Mesendoderm (in vitro differentiated cells): Measurements from ENCODE around the gene DBNDD2. TPM values are rescaled to one million over a fixed set of nuclear protein-coding genes. Genes with fewer than 3 reads are reported as not detected.

ENCODE experiments used
- DNase-seq: peaks from one replicate; pipeline ENCODE4 v3.0.0; 2013
- H2AK5ac ChIP-seq: 2 replicates; pipeline ENCODE4 v1.6.1; 2013; ENCODE audit warnings: low read length, inconsistent platforms
- H2BK120ac ChIP-seq: 2 replicates; pipeline ENCODE4 v1.6.1; 2013; ENCODE audit warnings: low read depth, mild to moderate bottlenecking, low read length, moderate library complexity, mixed read lengths
- H2BK15ac ChIP-seq: replicated peaks from 2 replicates; pipeline ENCODE4 v1.6.1; 2013; ENCODE audit warnings: low read depth, mild to moderate bottlenecking, moderate library complexity
- H2BK5ac ChIP-seq: 2 replicates; pipeline ENCODE4 v1.6.1; 2013; ENCODE audit warnings: low read length, inconsistent platforms
- H3K18ac ChIP-seq: 2 replicates; pipeline ENCODE4 v1.6.1; 2013; ENCODE audit warnings: mild to moderate bottlenecking, low read length, mixed read lengths
- H3K23ac ChIP-seq: one replicate; pipeline ENCODE4 v1.6.1; 2013; ENCODE audit warnings: low read length
- H3K27ac ChIP-seq: 2 replicates; pipeline ENCODE4 v1.5.1; 2013; ENCODE audit warnings: low read depth, mild to moderate bottlenecking, inconsistent platforms, low read length, moderate library complexity
- H3K27me3 ChIP-seq: 2 replicates; pipeline ENCODE4 v1.6.1; 2013; ENCODE audit warnings: low read length, control low read depth, mild to moderate bottlenecking, inconsistent platforms; ENCODE audit not compliant: insufficient read depth, poor library complexity
- H3K36me3 ChIP-seq: 2 replicates; pipeline ENCODE4 v1.6.1; 2013; ENCODE audit warnings: low read length, inconsistent platforms; ENCODE audit not compliant: control insufficient read depth, insufficient read depth
- H3K4ac ChIP-seq: one replicate; pipeline ENCODE4 v1.6.1; 2013; ENCODE audit warnings: low read depth, mild to moderate bottlenecking, low read length, moderate library complexity
- H3K4me1 ChIP-seq: 2 replicates; pipeline ENCODE4 v1.6.1; 2013; ENCODE audit warnings: low read depth, low read length, inconsistent platforms; ENCODE audit not compliant: control insufficient read depth
- H3K4me2 ChIP-seq: 2 replicates; pipeline ENCODE4 v1.6.1; 2013; ENCODE audit warnings: low read length
- H3K4me3 ChIP-seq: 2 replicates; pipeline ENCODE4 v1.5.1; 2013; ENCODE audit warnings: mild to moderate bottlenecking, low read length
- H3K56ac ChIP-seq: one replicate; pipeline ENCODE4 v1.6.1; 2013; ENCODE audit warnings: low read length
- H3K79me1 ChIP-seq: 2 replicates; pipeline ENCODE4 v1.6.1; 2013; ENCODE audit warnings: low read length, inconsistent platforms
- H3K79me2 ChIP-seq: 2 replicates; pipeline ENCODE4 v1.6.1; 2013; ENCODE audit warnings: mild to moderate bottlenecking, low read length; ENCODE audit not compliant: control insufficient read depth, insufficient read depth
- H3K9ac ChIP-seq: 2 replicates; pipeline ENCODE4 v1.6.1; 2013; ENCODE audit warnings: low read length, inconsistent platforms
- H4K5ac ChIP-seq: one replicate; pipeline ENCODE4 v1.6.1; 2013; ENCODE audit warnings: low read length
- H4K8ac ChIP-seq: one replicate; pipeline ENCODE4 v1.6.1; 2013; ENCODE audit warnings: low read depth, mild to moderate bottlenecking, control low read depth, low read length, moderate library complexity
- WGBS: extraction: QIAGEN DNeasy Blood & Tissue Kit; methylation state at CpG from one replicate; pipeline ENCODE4 v1.1.7; 2013; ENCODE audit warnings: low lambda C conversion rate, missing lambda C conversion rate; ENCODE audit not compliant: insufficient coverage; ENCODE audit errors: extremely low coverage; 5-methylcytosine and 5-hydroxymethylcytosine counted together
- polyA plus RNA-seq, 2 experiments: library from polyadenylated mRNA; stranded (reverse); fragments of 200-250 nt; gene quantifications; one replicate each; pipeline ENCODE4 v1.2.3, GENCODE V29; 2013

DBNDD2 gene, protein sequence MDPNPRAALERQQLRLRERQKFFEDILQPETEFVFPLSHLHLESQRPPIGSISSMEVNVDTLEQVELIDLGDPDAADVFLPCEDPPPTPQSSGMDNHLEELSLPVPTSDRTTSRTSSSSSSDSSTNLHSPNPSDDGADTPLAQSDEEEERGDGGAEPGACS
- 17.5 TPM for polyA plus RNA-seq (2013, experiment 1 of 2)
- 18.6 TPM for polyA plus RNA-seq (2013, experiment 2 of 2)

GRCh38 chr20:45407783-45408645 is at the start of gene DBNDD2:
Gene DBNDD2, plus strand, starts transcription at chr20:45408289. Its CDS starts 179 bp downstream, at chr20:45408468.
- Histone ChIP-seq H3K18ac (peak within 1 kb of the TSS; percentile 81), H2AK5ac (no peak within 1 kb of the TSS), H3K4ac (peak within 1 kb of the TSS; percentile 22), H3K4me1 (peaks cover 2% of the 10 kb centered on the region), H2BK5ac (no peak within 1 kb of the TSS), H3K79me2 (no peaks in the 10 kb centered on the region), H4K5ac (no peak within 1 kb of the TSS), H3K9ac (peak within 1 kb of the TSS; percentile 72), H3K27me3 (peaks cover 6% of the 10 kb centered on the region), H2BK120ac (no peak within 1 kb of the TSS), H3K27ac (no peak within 1 kb of the TSS), H3K79me1 (no peaks in the 10 kb centered on the region), H3K56ac (peak within 1 kb of the TSS; percentile 86), H3K4me3 (peak within 1 kb of the TSS; percentile 13), H4K8ac (no peak within 1 kb of the TSS), H3K36me3 (no peaks in the 10 kb centered on the region), H3K23ac (no peak within 1 kb of the TSS), H2BK15ac (no peak within 1 kb of the TSS), H3K4me2 (peak within 1 kb of the TSS; percentile 92)
- 100% methylated on average over 1 of the region's 21 CpGs for WGBS
- no peak for DNase-seq

DNA sequence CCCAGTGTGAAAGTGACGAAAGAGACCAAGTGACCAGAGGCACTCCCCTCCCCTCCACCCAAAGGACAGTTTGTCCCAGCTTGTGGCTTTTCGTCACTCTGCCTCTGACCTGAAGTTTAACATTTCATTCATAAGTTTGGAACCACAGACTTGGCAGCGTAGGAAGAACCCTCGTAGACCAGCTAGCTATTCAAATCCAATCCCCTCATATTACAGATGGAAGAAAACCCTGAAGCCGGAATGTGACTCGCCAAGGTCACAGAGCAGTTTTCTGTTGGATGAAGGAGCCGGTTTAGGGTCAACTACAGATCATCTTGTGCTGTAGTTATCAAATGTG is 49.1 kb upstream of the DBNDD2 start:
- H2BK120ac ChIP-seq, result no peak overlapping the region
- DNase-seq, result no peak
- H3K9ac ChIP-seq, result no peak overlapping the region
- peaks cover 5% of the 10 kb centered on the region for H3K79me2 ChIP-seq
- no peak overlapping the region for H3K23ac ChIP-seq
- no peak overlapping the region for H3K27ac ChIP-seq
- H4K8ac ChIP-seq, result no peak overlapping the region
- no peak overlapping the region for H4K5ac ChIP-seq
- no peak overlapping the region for H2AK5ac ChIP-seq
- peaks cover 6% of the 10 kb centered on the region for H3K79me1 ChIP-seq
- no peak overlapping the region for H2BK15ac ChIP-seq
- no peaks in the 10 kb centered on the region for H3K27me3 ChIP-seq
- H3K36me3 ChIP-seq, result no peaks in the 10 kb centered on the region
- no peak overlapping the region for H2BK5ac ChIP-seq
- peaks cover 8% of the 10 kb centered on the region for H3K4me1 ChIP-seq
- H3K18ac ChIP-seq, result no peak overlapping the region
- H3K4me3 ChIP-seq, result no peak overlapping the region
- H3K4ac ChIP-seq, result no peak overlapping the region
- no peak overlapping the region for H3K56ac ChIP-seq
- no peak overlapping the region for H3K4me2 ChIP-seq
- WGBS, result no CpG with 5 or more reads among the region's 7 CpGs

DNA sequence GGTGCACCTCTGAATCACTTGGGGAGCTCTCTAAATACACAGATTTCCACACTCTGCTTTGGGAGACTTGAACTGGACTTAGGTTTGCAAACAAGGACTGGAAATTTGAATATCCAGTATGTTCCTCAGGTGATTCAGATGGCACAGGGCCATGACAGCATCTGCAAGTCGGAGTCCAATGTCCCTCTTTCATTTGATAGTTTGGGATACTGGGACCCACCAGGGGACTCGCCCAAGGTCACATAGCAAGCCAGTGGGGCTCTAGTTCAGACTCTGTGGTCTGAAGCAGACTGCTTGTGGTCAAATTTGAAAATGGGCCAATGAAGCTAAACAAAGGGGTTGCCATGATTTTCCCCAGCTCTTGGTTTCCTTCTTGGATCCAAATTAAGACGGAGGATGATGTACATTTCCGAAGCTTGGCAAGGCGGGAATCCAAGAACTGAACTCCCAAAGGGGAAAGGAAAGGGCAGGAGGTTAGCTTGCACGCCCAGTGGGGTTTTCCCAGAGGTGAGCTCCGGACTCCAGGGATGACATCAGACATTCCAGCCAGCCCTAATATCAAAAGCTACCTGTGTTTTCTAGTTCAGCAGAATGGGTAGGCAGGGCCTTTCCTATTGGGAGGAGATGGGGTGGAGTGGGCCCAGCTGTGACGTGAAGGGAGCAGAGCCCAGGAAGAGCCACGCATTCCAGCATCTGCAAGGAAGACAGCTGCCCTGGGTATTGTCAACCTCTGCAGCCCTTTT is 48.5 kb upstream of the DBNDD2 start:
- Histone ChIP-seq H3K36me3 (no peaks in the 10 kb centered on the region), H3K79me1 (peaks cover 8% of the 10 kb centered on the region), H3K27me3 (no peaks in the 10 kb centered on the region), H3K23ac (no peak overlapping the region), H4K8ac (no peak overlapping the region), H3K4me3 (no peak overlapping the region), H3K4me1 (peaks cover 9% of the 10 kb centered on the region), H3K79me2 (peaks cover 6% of the 10 kb centered on the region), H2AK5ac (no peak overlapping the region), H4K5ac (no peak overlapping the region), H2BK5ac (no peak overlapping the region), H2BK120ac (no peak overlapping the region), H3K27ac (no peak overlapping the region), H3K56ac (no peak overlapping the region), H3K18ac (no peak overlapping the region), H2BK15ac (no peak overlapping the region), H3K4me2 (no peak overlapping the region), H3K4ac (no peak overlapping the region), H3K9ac (no peak overlapping the region)
- no peak for DNase-seq
- no CpG with 5 or more reads among the region's 9 CpGs for WGBS

DNA sequence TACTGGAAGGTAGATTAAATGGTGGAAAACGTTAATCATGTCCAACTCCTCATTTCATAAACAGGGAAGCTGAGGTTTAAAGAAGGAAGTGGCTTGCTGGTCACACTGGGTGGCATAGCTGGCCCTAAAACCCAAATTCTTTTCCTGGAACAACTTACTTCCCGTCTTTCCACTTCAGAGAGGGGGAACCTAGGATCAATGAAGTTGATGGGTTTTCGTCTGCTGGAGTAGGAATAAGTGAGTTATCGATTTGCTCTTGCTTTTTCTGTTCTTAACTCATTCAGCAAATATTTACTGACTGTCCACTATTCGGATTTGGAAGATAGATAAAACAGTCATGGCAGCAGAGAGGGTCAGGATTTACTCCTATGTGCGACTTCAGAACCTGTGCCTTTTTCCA is 46.3 kb upstream of the DBNDD2 start:
- Histone ChIP-seq H3K4me1 (peaks cover 9% of the 10 kb centered on the region), H3K79me2 (peaks cover 8% of the 10 kb centered on the region), H3K27me3 (no peaks in the 10 kb centered on the region), H3K56ac (no peak overlapping the region), H3K4me2 (no peak overlapping the region), H3K4ac (no peak overlapping the region), H3K4me3 (no peak overlapping the region), H3K36me3 (peaks cover 2% of the 10 kb centered on the region), H3K18ac (no peak overlapping the region), H3K27ac (no peak overlapping the region), H2AK5ac (no peak overlapping the region), H3K79me1 (peaks cover 17% of the 10 kb centered on the region), H2BK120ac (no peak overlapping the region), H3K9ac (no peak overlapping the region), H2BK5ac (no peak overlapping the region), H2BK15ac (no peak overlapping the region), H3K23ac (no peak overlapping the region), H4K5ac (no peak overlapping the region), H4K8ac (no peak overlapping the region)
- WGBS, result no CpG with 5 or more reads among the region's 6 CpGs
- no peak for DNase-seq

GRCh38 chr20:45362804-45363610 is 45.1 kb upstream of the DBNDD2 start, which contains the start of gene SYS1:
Gene SYS1, plus strand, starts transcription at chr20:45363156. Its CDS starts 376 bp downstream, at chr20:45363532.
- H3K56ac ChIP-seq, result peak within 1 kb of the TSS; percentile 99
- H3K4me3 ChIP-seq, result peak within 1 kb of the TSS; percentile 96

More at GRCh38 chr20:45362804-45363610, 45.1 kb upstream of the DBNDD2 start, which contains the start of gene SYS1:
- H2BK15ac ChIP-seq, result no peak within 1 kb of the TSS
- H2BK120ac ChIP-seq, result no peak within 1 kb of the TSS
- DNase-seq, result peak; percentile 99
- peak within 1 kb of the TSS; percentile 76 for H4K5ac ChIP-seq
- no peak within 1 kb of the TSS for H3K18ac ChIP-seq
- peak within 1 kb of the TSS; percentile 21 for H3K4ac ChIP-seq
- peaks cover 8% of the 10 kb centered on the region for H3K79me2 ChIP-seq
- H3K4me2 ChIP-seq, result peak within 1 kb of the TSS; percentile 97
- H2AK5ac ChIP-seq, result no peak within 1 kb of the TSS
- no peak within 1 kb of the TSS for H4K8ac ChIP-seq
- peaks cover 17% of the 10 kb centered on the region for H3K79me1 ChIP-seq
- H3K23ac ChIP-seq, result peak within 1 kb of the TSS; percentile 45
- peaks cover 2% of the 10 kb centered on the region for H3K36me3 ChIP-seq
- H3K27me3 ChIP-seq, result no peaks in the 10 kb centered on the region
- WGBS, result no CpG with 5 or more reads among the region's 55 CpGs
- peak within 1 kb of the TSS; percentile 95 for H2BK5ac ChIP-seq
- peak within 1 kb of the TSS; percentile 60 for H3K27ac ChIP-seq
- peaks cover 9% of the 10 kb centered on the region for H3K4me1 ChIP-seq
- peak within 1 kb of the TSS; percentile 96 for H3K9ac ChIP-seq
